ENCODE results near the gene HK1.

The HK1 gene

DNA sequence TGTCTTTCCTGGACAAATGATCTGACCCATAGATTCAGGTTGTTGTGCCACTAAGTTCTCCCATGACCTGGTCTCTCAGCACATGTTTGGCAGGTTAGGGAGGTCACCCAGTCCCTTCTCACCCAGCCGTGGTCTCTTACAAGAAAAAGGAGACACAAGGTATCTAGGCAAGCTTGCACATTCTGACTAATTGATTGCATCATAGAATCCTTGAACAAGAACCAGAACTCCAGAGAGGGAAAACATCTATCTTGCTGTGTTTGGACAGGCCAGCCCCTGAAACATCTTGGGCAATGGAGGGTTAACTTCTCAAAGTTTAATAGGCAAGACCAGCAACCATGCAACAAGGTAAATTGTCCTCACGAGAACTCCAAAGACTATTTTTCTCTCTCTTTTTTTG lies 8.5 kb upstream of the HK1 start:
- no peak overlapping the region for H4K5ac ChIP-seq (ENCODE audit: low read length)
- no peaks in the 10 kb centered on the region for H3K36me3 ChIP-seq (ENCODE audit: control insufficient read depth, insufficient read depth, low read length)
- no peak overlapping the region for H2BK120ac ChIP-seq (ENCODE audit: low read depth, low read length)
- no CpG with 5 or more reads among the region's 2 CpGs for WGBS (ENCODE audit: extremely low coverage, insufficient coverage, low lambda C conversion rate)
- H3K27ac ChIP-seq (ENCODE audit: low read depth, low read length): no peak overlapping the region
- H2BK5ac ChIP-seq (ENCODE audit: low read length): no peak overlapping the region
- no peak overlapping the region for H3K4ac ChIP-seq (ENCODE audit: low read depth, low read length)
- H2BK15ac ChIP-seq (replicated peaks; ENCODE audit: low read depth): no peak overlapping the region
- no peak overlapping the region for H2AK5ac ChIP-seq (ENCODE audit: low read length)
- no peaks in the 10 kb centered on the region for H3K79me2 ChIP-seq (ENCODE audit: control insufficient read depth, insufficient read depth, low read length)
- no peak for DNase-seq
- H3K79me1 ChIP-seq (ENCODE audit: low read length): no peaks in the 10 kb centered on the region
- H3K4me2 ChIP-seq (ENCODE audit: low read length): no peak overlapping the region
- H4K8ac ChIP-seq (ENCODE audit: low read depth, low read length): no peak overlapping the region
- H3K4me1 ChIP-seq (ENCODE audit: control insufficient read depth, low read depth, low read length): no peaks in the 10 kb centered on the region
- H3K4me3 ChIP-seq (ENCODE audit: low read length): no peak overlapping the region
- no peak overlapping the region for H3K9ac ChIP-seq (ENCODE audit: low read length)
- no peak overlapping the region for H3K18ac ChIP-seq (ENCODE audit: low read length)
- H3K56ac ChIP-seq (ENCODE audit: low read length): no peak overlapping the region
- no peak overlapping the region for H3K23ac ChIP-seq (ENCODE audit: low read length)
- H3K27me3 ChIP-seq (ENCODE audit: insufficient read depth, low read length, poor library complexity): no peaks in the 10 kb centered on the region

DNA sequence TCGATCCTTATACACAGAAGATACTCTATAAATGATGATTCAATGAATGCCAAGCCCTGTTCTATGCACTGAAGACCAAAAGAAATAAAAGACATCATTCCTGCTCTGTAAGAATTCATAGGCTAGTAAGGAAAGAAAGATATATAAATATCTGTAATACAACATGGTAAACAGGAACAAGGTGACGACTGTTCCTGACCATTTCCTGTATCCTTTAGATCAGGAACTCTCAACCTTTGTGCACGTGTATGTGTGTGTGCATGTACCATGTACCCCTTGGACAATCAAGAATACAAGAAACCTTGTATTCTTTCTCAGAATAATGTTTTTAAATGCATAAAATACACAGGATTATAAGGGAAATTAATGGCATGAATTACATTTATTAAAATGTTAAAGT lies 7.3 kb upstream of the HK1 start:
- H3K79me1 ChIP-seq (ENCODE audit: low read length): no peaks in the 10 kb centered on the region
- WGBS (ENCODE audit: extremely low coverage, insufficient coverage, low lambda C conversion rate): no CpG with 5 or more reads among the region's 3 CpGs

GRCh38 chr10:69272624-69273023 lies 5.7 kb upstream of the HK1 start:
- H3K27me3 ChIP-seq (ENCODE audit: insufficient read depth, low read length, poor library complexity): no peaks in the 10 kb centered on the region
- no peak overlapping the region for H2BK120ac ChIP-seq (ENCODE audit: low read depth, low read length)
- H3K4me1 ChIP-seq (ENCODE audit: control insufficient read depth, low read depth, low read length): no peaks in the 10 kb centered on the region
- H2AK5ac ChIP-seq (ENCODE audit: low read length): no peak overlapping the region
- H2BK15ac ChIP-seq (replicated peaks; ENCODE audit: low read depth): no peak overlapping the region
- no peak overlapping the region for H3K27ac ChIP-seq (ENCODE audit: low read depth, low read length)
- H4K5ac ChIP-seq (ENCODE audit: low read length): no peak overlapping the region
- no peak overlapping the region for H3K23ac ChIP-seq (ENCODE audit: low read length)
- no peak overlapping the region for H3K18ac ChIP-seq (ENCODE audit: low read length)
- no peaks in the 10 kb centered on the region for H3K79me2 ChIP-seq (ENCODE audit: control insufficient read depth, insufficient read depth, low read length)
- H3K9ac ChIP-seq (ENCODE audit: low read length): no peak overlapping the region
- no peak overlapping the region for H3K56ac ChIP-seq (ENCODE audit: low read length)
- H3K4me2 ChIP-seq (ENCODE audit: low read length): no peak overlapping the region
- WGBS (ENCODE audit: extremely low coverage, insufficient coverage, low lambda C conversion rate): no CpG with 5 or more reads among the region's 1 CpG
- H4K8ac ChIP-seq (ENCODE audit: low read depth, low read length): no peak overlapping the region
- H3K79me1 ChIP-seq (ENCODE audit: low read length): no peaks in the 10 kb centered on the region
- H3K4me3 ChIP-seq (ENCODE audit: low read length): no peak overlapping the region
- DNase-seq: no peak
- no peaks in the 10 kb centered on the region for H3K36me3 ChIP-seq (ENCODE audit: control insufficient read depth, insufficient read depth, low read length)
- H3K4ac ChIP-seq (ENCODE audit: low read depth, low read length): no peak overlapping the region
- no peak overlapping the region for H2BK5ac ChIP-seq (ENCODE audit: low read length)

More for the DNA sequence above, 7.3 kb upstream of the HK1 start:
- Histone ChIP-seq H3K4ac (ENCODE audit: low read depth, low read length) (no peak overlapping the region), H3K56ac (ENCODE audit: low read length) (no peak overlapping the region), H2BK120ac (ENCODE audit: low read depth, low read length) (no peak overlapping the region), H3K9ac (ENCODE audit: low read length) (no peak overlapping the region), H3K79me2 (ENCODE audit: control insufficient read depth, insufficient read depth, low read length) (no peaks in the 10 kb centered on the region), H2BK15ac (replicated peaks; ENCODE audit: low read depth) (no peak overlapping the region), H2AK5ac (ENCODE audit: low read length) (no peak overlapping the region), H3K4me3 (ENCODE audit: low read length) (no peak overlapping the region), H4K8ac (ENCODE audit: low read depth, low read length) (no peak overlapping the region), H3K27me3 (ENCODE audit: insufficient read depth, low read length, poor library complexity) (no peaks in the 10 kb centered on the region), H3K18ac (ENCODE audit: low read length) (no peak overlapping the region), H3K23ac (ENCODE audit: low read length) (no peak overlapping the region), H4K5ac (ENCODE audit: low read length) (no peak overlapping the region), H3K27ac (ENCODE audit: low read depth, low read length) (no peak overlapping the region), H2BK5ac (ENCODE audit: low read length) (no peak overlapping the region), H3K4me1 (ENCODE audit: control insufficient read depth, low read depth, low read length) (no peaks in the 10 kb centered on the region), H3K4me2 (ENCODE audit: low read length) (no peak overlapping the region), H3K36me3 (ENCODE audit: control insufficient read depth, insufficient read depth, low read length) (no peaks in the 10 kb centered on the region)
- DNase-seq: no peak

DNA sequence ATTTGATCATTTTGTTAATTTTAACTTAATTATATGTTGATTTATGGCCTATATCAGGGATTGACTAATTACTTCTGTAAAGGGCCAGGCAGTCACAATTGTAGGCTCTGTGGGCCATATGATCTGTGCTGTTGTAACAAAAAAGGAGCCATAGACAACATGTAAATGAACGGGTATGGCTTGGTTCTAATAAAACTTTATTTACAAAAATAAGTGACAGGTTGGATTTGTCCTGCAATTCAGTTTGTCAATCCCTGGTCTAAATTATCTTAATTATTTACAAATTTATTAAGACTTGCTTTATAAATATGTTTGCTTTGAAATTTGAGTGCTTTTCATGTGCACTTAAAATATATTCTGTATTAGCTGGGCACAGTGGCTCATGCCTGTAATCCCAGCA lies 2.9 kb upstream of the HK1 start:
- H3K4ac ChIP-seq (ENCODE audit: low read depth, low read length): no peak overlapping the region
- no peak overlapping the region for H2BK5ac ChIP-seq (ENCODE audit: low read length)
- H2AK5ac ChIP-seq (ENCODE audit: low read length): no peak overlapping the region
- no peak overlapping the region for H3K4me2 ChIP-seq (ENCODE audit: low read length)
- no peak overlapping the region for H3K27ac ChIP-seq (ENCODE audit: low read depth, low read length)
- no peak overlapping the region for H3K4me3 ChIP-seq (ENCODE audit: low read length)
- no peaks in the 10 kb centered on the region for H3K79me2 ChIP-seq (ENCODE audit: control insufficient read depth, insufficient read depth, low read length)
- no peak overlapping the region for H2BK120ac ChIP-seq (ENCODE audit: low read depth, low read length)
- no peaks in the 10 kb centered on the region for H3K27me3 ChIP-seq (ENCODE audit: insufficient read depth, low read length, poor library complexity)
- no peak overlapping the region for H2BK15ac ChIP-seq (replicated peaks; ENCODE audit: low read depth)
- H3K56ac ChIP-seq (ENCODE audit: low read length): no peak overlapping the region
- no peak overlapping the region for H4K5ac ChIP-seq (ENCODE audit: low read length)
- H3K36me3 ChIP-seq (ENCODE audit: control insufficient read depth, insufficient read depth, low read length): no peaks in the 10 kb centered on the region
- H3K79me1 ChIP-seq (ENCODE audit: low read length): no peaks in the 10 kb centered on the region
- no peak overlapping the region for H3K23ac ChIP-seq (ENCODE audit: low read length)
- DNase-seq: no peak
- H4K8ac ChIP-seq (ENCODE audit: low read depth, low read length): no peak overlapping the region
- H3K9ac ChIP-seq (ENCODE audit: low read length): no peak overlapping the region
- H3K18ac ChIP-seq (ENCODE audit: low read length): no peak overlapping the region
- H3K4me1 ChIP-seq (ENCODE audit: control insufficient read depth, low read depth, low read length): peaks cover 12% of the 10 kb centered on the region
- WGBS (ENCODE audit: extremely low coverage, insufficient coverage, low lambda C conversion rate): no CpG with 5 or more reads among the region's 1 CpG

- H3K18ac ChIP-seq (ENCODE audit: low read length): peak overlapping the region; percentile 60
- H2BK5ac ChIP-seq (ENCODE audit: low read length): no peak overlapping the region
- H3K4ac ChIP-seq (ENCODE audit: low read depth, low read length): no peak overlapping the region
- H3K4me1 ChIP-seq (ENCODE audit: control insufficient read depth, low read depth, low read length): peaks cover 12% of the 10 kb centered on the region
- no peak overlapping the region for H3K9ac ChIP-seq (ENCODE audit: low read length)
- no peak overlapping the region for H2BK120ac ChIP-seq (ENCODE audit: low read depth, low read length)
- H3K79me1 ChIP-seq (ENCODE audit: low read length): no peaks in the 10 kb centered on the region
- DNase-seq: no peak
- no peak overlapping the region for H2BK15ac ChIP-seq (replicated peaks; ENCODE audit: low read depth)
- H3K23ac ChIP-seq (ENCODE audit: low read length): no peak overlapping the region
- no peaks in the 10 kb centered on the region for H3K27me3 ChIP-seq (ENCODE audit: insufficient read depth, low read length, poor library complexity)
- no peak overlapping the region for H3K27ac ChIP-seq (ENCODE audit: low read depth, low read length)
- no peak overlapping the region for H2AK5ac ChIP-seq (ENCODE audit: low read length)
- H3K79me2 ChIP-seq (ENCODE audit: control insufficient read depth, insufficient read depth, low read length): no peaks in the 10 kb centered on the region
- no peak overlapping the region for H4K8ac ChIP-seq (ENCODE audit: low read depth, low read length)
- no CpG with 5 or more reads among the region's 6 CpGs for WGBS (ENCODE audit: extremely low coverage, insufficient coverage, low lambda C conversion rate)
- H3K56ac ChIP-seq (ENCODE audit: low read length): no peak overlapping the region
- no peaks in the 10 kb centered on the region for H3K36me3 ChIP-seq (ENCODE audit: control insufficient read depth, insufficient read depth, low read length)
- no peak overlapping the region for H4K5ac ChIP-seq (ENCODE audit: low read length)
- no peak overlapping the region for H3K4me2 ChIP-seq (ENCODE audit: low read length)
- H3K4me3 ChIP-seq (ENCODE audit: low read length): no peak overlapping the region
These were observed 1.8 kb upstream of the HK1 start for GRCh38 chr10:69276503-69276902.

GRCh38 chr10:69279110-69279509 lies 814 bp downstream of the HK1 start:
- Histone ChIP-seq H2AK5ac (ENCODE audit: low read length) (peak overlapping the region; percentile 0), H3K27ac (ENCODE audit: low read depth, low read length) (peak overlapping the region; percentile 26), H3K4ac (ENCODE audit: low read depth, low read length) (peak overlapping the region; percentile 91), H3K79me2 (ENCODE audit: control insufficient read depth, insufficient read depth, low read length) (no peaks in the 10 kb centered on the region), H3K18ac (ENCODE audit: low read length) (peak overlapping the region; percentile 68), H3K23ac (ENCODE audit: low read length) (no peak overlapping the region), H3K4me1 (ENCODE audit: control insufficient read depth, low read depth, low read length) (peaks cover 14% of the 10 kb centered on the region), H2BK120ac (ENCODE audit: low read depth, low read length) (peak overlapping the region; percentile 95), H3K4me2 (ENCODE audit: low read length) (no peak overlapping the region), H4K8ac (ENCODE audit: low read depth, low read length) (no peak overlapping the region), H3K27me3 (ENCODE audit: insufficient read depth, low read length, poor library complexity) (no peaks in the 10 kb centered on the region), H3K56ac (ENCODE audit: low read length) (peak overlapping the region; percentile 17), H4K5ac (ENCODE audit: low read length) (no peak overlapping the region), H3K79me1 (ENCODE audit: low read length) (no peaks in the 10 kb centered on the region), H3K4me3 (ENCODE audit: low read length) (no peak overlapping the region), H2BK15ac (replicated peaks; ENCODE audit: low read depth) (peak overlapping the region; percentile 94), H2BK5ac (ENCODE audit: low read length) (peak overlapping the region; percentile 64), H3K9ac (ENCODE audit: low read length) (no peak overlapping the region), H3K36me3 (ENCODE audit: control insufficient read depth, insufficient read depth, low read length) (no peaks in the 10 kb centered on the region)
- DNase-seq: no peak
- no CpG with 5 or more reads among the region's 2 CpGs for WGBS (ENCODE audit: extremely low coverage, insufficient coverage, low lambda C conversion rate)

Data from mesendoderm (in vitro differentiated cells).